ENCODE data around the gene AGXT. TPM values are rescaled to one million over a fixed set of nuclear protein-coding genes. Genes with fewer than 3 reads are reported as not detected.

Gene AGXT
- total and polyA plus RNA-seq, 10 donors: 0.61 to 4.5 (median 1.6) TPM; not detected in 1

DNA sequence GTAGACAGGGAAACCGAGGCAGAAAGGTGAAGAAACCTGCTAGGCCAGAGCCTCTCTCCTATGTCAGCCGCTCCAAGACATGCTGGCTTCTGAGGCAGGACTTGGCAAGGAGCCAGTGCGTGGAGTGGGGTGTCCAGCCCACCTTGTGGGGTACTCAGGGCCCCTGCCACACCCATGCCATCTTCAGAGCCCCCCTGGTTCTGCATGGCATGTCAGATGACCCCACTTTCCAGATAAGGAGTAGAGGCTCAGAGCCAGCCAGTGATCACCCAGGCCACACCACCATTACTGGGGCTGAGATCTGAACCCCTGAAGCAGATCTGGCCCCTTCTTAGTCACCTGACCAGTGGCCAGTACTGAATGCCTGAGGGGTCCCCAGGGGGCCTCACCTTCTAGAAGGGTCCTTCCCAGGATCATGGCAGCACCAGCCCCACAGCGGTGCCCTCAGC lies 52.2 kb downstream of the AGXT start:
- peak; percentile 64 for DNase-seq
- no peak for TF ChIP-seq POLR2AphosphoS5 (IDR thresholded peaks at IDR 0.05)
- TF ChIP-seq, protein P1, sequence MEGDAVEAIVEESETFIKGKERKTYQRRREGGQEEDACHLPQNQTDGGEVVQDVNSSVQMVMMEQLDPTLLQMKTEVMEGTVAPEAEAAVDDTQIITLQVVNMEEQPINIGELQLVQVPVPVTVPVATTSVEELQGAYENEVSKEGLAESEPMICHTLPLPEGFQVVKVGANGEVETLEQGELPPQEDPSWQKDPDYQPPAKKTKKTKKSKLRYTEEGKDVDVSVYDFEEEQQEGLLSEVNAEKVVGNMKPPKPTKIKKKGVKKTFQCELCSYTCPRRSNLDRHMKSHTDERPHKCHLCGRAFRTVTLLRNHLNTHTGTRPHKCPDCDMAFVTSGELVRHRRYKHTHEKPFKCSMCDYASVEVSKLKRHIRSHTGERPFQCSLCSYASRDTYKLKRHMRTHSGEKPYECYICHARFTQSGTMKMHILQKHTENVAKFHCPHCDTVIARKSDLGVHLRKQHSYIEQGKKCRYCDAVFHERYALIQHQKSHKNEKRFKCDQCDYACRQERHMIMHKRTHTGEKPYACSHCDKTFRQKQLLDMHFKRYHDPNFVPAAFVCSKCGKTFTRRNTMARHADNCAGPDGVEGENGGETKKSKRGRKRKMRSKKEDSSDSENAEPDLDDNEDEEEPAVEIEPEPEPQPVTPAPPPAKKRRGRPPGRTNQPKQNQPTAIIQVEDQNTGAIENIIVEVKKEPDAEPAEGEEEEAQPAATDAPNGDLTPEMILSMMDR (IDR thresholded peaks at IDR 0.05 in 8 of 11, conservative IDR thresholded peaks at IDR 0.05 in 3 of 11): no peak
- no peak for TF ChIP-seq POLR2A (IDR thresholded peaks at IDR 0.05)
- intact Hi-C loops (cut with DNase I; ENCODE audit: low total_unique reads): no loop called here
- 82 to 88% (median 87%) methylated on average over 4 of the region's 4 CpGs for WGBS, 5 donors
- Histone ChIP-seq H3K4me1 (peaks cover 9 to 24% (median 17%) of the 10 kb centered on the region in 6 donors), H3K36me3 (no peaks in the 10 kb centered on the region), H3K9me3 (no peaks in the 10 kb centered on the region), H3K4me3 (no peak overlapping the region), H3K27ac (no peak overlapping the region), H3K27me3 (replicated peaks in 1 of 7) (peaks cover 0 to 17% (median 2%) of the 10 kb centered on the region in 7 donors)

DNA sequence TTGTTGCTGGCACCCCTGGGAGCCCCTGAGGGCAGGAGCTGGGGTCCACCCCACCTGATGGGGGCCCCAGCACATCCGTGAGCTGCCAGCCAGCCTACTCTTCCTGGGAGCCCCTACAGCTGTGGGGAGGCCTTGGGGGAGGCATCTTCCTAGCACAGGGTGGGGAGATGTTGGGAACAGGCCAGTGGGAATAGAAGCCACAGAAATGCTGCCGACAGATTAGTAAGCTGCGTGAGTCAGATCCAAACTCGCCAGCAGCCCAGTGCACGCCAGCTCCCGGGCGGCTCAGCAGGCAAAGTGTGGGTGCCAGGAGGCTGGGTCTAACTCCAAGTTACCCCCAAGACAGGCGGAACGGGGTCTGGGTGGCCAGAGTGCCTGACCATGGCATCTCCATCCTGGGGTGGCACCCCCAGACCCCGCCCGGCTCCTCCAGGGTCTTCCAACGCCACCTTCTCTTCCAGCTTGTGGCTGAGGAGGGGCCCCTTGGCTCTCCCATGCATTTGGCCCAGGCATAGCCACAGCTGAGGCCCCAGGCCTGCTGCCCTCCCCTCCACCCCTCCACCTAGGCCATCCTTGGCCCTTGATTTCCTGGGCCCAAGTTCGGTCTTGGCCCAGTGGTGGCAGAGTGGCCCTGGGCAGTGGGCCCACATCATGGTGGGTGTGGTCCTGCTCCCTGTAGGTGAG lies 52.8 kb downstream of the AGXT start:
- intact Hi-C loops (cut with DNase I; ENCODE audit: low total_unique reads): no loop called here
- H3K27me3 ChIP-seq (replicated peaks in 1 of 7): peaks cover 0 to 12% (median 0%) of the 10 kb centered on the region in 7 donors
- 57 to 84% (median 79%) methylated on average over 4 to 13 of the region's 13 CpGs for WGBS, 5 donors
- TF ChIP-seq POLR2AphosphoS5 (IDR thresholded peaks at IDR 0.05) (no peak), POLR2A (IDR thresholded peaks at IDR 0.05) (no peak)
- TF ChIP-seq, protein P1 (IDR thresholded peaks at IDR 0.05 in 8 of 11, conservative IDR thresholded peaks at IDR 0.05 in 3 of 11): no peak
- peak; percentile 65 for DNase-seq
- H3K36me3 ChIP-seq: no peaks in the 10 kb centered on the region
- H3K4me3 ChIP-seq: no peak overlapping the region
- H3K27ac ChIP-seq: no peak overlapping the region
- H3K4me1 ChIP-seq: peaks cover 8 to 19% (median 12%) of the 10 kb centered on the region in 6 donors
- H3K9me3 ChIP-seq: no peaks in the 10 kb centered on the region

DNA sequence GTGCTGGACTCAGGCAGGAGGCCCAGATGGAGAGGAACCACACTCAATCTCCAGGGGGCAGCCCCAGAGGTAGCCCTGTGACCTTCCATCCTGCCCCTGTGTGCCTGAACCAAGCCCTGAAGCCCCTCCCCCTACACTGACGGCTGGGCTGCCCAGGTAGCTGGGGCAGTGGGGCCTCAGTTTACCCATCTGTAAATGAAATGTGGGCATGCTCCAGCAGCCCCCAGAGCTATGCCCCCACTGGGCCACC lies 53.3 kb downstream of the AGXT start:
- DNase-seq: no peak
- Histone ChIP-seq H3K36me3 (no peaks in the 10 kb centered on the region), H3K4me3 (no peak overlapping the region), H3K4me1 (peaks cover 3 to 14% (median 7%) of the 10 kb centered on the region in 6 donors), H3K9me3 (no peaks in the 10 kb centered on the region), H3K27ac (no peak overlapping the region), H3K27me3 (replicated peaks in 1 of 7) (peaks cover 0 to 7% (median 0%) of the 10 kb centered on the region in 7 donors)
- TF ChIP-seq POLR2AphosphoS5 (IDR thresholded peaks at IDR 0.05): no peak
- no peak for TF ChIP-seq POLR2A (IDR thresholded peaks at IDR 0.05)
- TF ChIP-seq, protein P1 (IDR thresholded peaks at IDR 0.05 in 8 of 11, conservative IDR thresholded peaks at IDR 0.05 in 3 of 11): no peak
- 67 to 83% (median 74%) methylated on average over 1 of the region's 1 CpG; no CpG with 5 or more reads in 1 of the 5 donors for WGBS, 5 donors
- intact Hi-C loops (cut with DNase I; ENCODE audit: low total_unique reads): no loop called here

DNA sequence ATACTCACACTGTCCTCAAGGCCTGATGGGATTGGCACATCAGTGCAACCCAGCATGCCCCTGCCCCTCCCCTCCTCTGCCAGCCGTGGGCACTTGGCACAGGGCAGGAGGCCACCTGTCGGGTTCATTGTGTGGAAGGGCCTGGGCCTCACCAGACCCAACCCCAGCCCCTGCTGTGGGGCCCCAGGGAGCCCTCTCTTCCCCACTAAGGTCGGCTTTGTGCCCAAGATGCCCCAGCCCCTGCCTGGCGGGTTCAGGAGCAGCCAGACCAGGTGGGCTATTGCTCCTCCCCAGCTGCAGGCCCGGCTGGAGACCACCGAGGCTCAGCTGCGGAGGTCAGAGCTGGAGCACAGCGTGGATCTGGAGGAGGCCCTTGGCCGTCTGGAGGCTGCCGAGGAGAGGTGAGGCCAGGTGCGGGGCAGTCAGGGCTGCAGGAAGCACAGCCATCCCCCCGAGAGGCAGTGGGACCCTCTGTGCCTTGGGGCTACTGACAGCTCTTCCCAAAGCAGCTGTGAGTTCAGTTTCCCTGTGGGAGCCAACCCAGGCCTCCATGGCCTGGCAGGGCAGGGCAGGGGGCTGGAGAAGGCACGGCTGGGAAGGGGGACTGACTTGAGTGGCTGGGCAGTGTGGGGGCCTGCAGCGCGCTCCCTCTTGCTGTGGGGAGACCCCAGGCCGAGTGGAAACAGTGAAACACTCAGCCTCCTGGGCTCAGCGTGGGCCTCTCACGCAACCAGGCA lies 53.8 kb downstream of the AGXT start:
- 81 to 89% (median 85%) methylated on average over 15 to 18 of the region's 18 CpGs for WGBS, 5 donors

More for the DNA sequence above, 53.8 kb downstream of the AGXT start:
- TF ChIP-seq POLR2AphosphoS5 (IDR thresholded peaks at IDR 0.05) (no peak), POLR2A (IDR thresholded peaks at IDR 0.05) (no peak)
- Histone ChIP-seq H3K9me3 (no peaks in the 10 kb centered on the region), H3K4me1 (peaks cover 0 to 9% (median 3%) of the 10 kb centered on the region in 6 donors), H3K27ac (no peak overlapping the region), H3K36me3 (no peaks in the 10 kb centered on the region), H3K27me3 (replicated peaks in 1 of 7) (peaks cover 0 to 2% (median 0%) of the 10 kb centered on the region in 7 donors), H3K4me3 (no peak overlapping the region)
- intact Hi-C loops (cut with DNase I; ENCODE audit: low total_unique reads): no loop called here
- DNase-seq: peak; percentile 47
